HCEC 1CT (cell line): ENCODE results near the gene CTSA.
"Not testable (repeated sequence)": the region's sequence is repeated elsewhere in the genome, so short reads cannot be mapped to it uniquely, and the experiment has no call there.

Experiments
- DNase-seq: peaks from one replicate; pipeline ENCODE4 v3.0.0-alpha.2; 2017

The CTSA gene

GRCh38 chr20:45867136-45867818 lies 23.9 kb upstream of the CTSA start:
- no peak for DNase-seq

- peak; percentile 75 for DNase-seq
Measured at GRCh38 chr20:45867819-45868176, 23.3 kb upstream of the CTSA start.

- DNase-seq, result no peak
Measured at GRCh38 chr20:45872626-45873025, 18.5 kb upstream of the CTSA start.

- peak; percentile 66 for DNase-seq
Measured at GRCh38 chr20:45873409-45874103, 17.6 kb upstream of the CTSA start.

GRCh38 chr20:45874104-45874481 lies 17.0 kb upstream of the CTSA start:
- DNase-seq, result not testable (repeated sequence)

- no peak for DNase-seq
Measured at GRCh38 chr20:45874576-45874975, 16.6 kb upstream of the CTSA start.

- no peak for DNase-seq
Measured at GRCh38 chr20:45878076-45878761, 12.9 kb upstream of the CTSA start.

GRCh38 chr20:45880988-45881788 lies 9.9 kb upstream of the CTSA start, which contains the start of gene ZSWIM1:
TSS of gene ZSWIM1 (plus strand) at chr20:45881227. CDS start at chr20:45882593, 1,366 bp downstream.
- peak; percentile 96 for DNase-seq

GRCh38 chr20:45882469-45883099 lies 8.6 kb upstream of the CTSA start:
- no peak for DNase-seq

- DNase-seq, result no peak
Measured at GRCh38 chr20:45883100-45883469, 8.1 kb upstream of the CTSA start.

GRCh38 chr20:45886590-45887345 lies 4.4 kb upstream of the CTSA start:
- DNase-seq, result no peak

GRCh38 chr20:45887346-45887715 lies 3.8 kb upstream of the CTSA start, which contains the start of gene SPATA25:
TSS of gene SPATA25 (minus strand) at chr20:45887622. CDS start at chr20:45887590, 32 bp downstream.
- DNase-seq, result no peak

- no peak for DNase-seq
Measured at GRCh38 chr20:45888681-45889080, 2.5 kb upstream of the CTSA start.

- DNase-seq, result peak; percentile 54
Measured at GRCh38 chr20:45890077-45890984, 804 bp upstream of the CTSA start.

GRCh38 chr20:45892049-45892825 lies 1.1 kb downstream of the CTSA start:
- DNase-seq, result peak; percentile 50

GRCh38 chr20:45892828-45893500 lies 1.8 kb downstream of the CTSA start:
- no peak for DNase-seq

GRCh38 chr20:45893831-45894230 lies 2.7 kb downstream of the CTSA start:
- no peak for DNase-seq

- no peak for DNase-seq
Measured at GRCh38 chr20:45894797-45895196, 3.7 kb downstream of the CTSA start.

GRCh38 chr20:45896641-45897161 lies 5.6 kb downstream of the CTSA start:
- no peak for DNase-seq
